ENCODE results near the gene RNF112.

RNF112 gene

GRCh38 chr17:19410875-19411620, at the start of gene RNF112:
Gene RNF112 (plus strand): TSS chr17:19411232. CDS start chr17:19411409, 177 bp downstream.
- DNase-seq: no peak

DNA sequence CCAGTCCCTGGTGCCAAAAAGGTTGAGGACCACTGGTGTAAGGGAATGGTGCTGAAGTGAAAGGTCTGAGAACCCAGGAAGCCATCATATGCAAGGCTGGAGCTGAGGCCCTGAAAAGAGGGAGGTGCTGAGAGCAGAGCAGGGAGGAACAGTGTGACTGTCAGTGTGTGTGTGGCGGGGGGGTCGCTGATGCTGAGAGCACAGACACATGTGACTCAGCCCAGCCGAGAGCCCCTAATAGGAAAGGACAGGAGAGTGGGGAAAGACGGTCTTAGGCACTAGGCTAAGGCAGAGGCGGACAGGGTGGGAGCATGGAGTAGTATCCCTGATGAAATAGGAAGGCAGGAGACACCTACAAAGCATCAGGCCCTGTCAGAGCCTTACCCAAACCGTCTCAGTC, 49.7 kb upstream of the RNF112 start:
- DNase-seq: no peak

DNA sequence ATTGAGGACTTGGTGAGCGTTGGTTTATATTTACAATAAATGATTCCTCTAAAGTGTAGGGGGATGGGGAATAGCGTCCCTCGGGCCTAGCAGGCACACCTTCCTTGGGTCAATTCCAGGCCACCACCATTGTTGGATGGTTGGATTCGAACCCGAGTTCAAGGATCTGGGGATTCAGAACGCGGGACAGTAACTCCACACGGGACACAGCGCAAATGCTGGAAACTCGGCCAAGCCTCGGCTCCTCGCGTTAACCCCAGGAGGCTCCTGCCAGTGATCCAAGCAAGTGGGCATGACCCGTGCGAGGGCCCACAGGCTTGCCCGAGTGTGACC, 49.1 kb upstream of the RNF112 start:
- DNase-seq: no peak

DNA sequence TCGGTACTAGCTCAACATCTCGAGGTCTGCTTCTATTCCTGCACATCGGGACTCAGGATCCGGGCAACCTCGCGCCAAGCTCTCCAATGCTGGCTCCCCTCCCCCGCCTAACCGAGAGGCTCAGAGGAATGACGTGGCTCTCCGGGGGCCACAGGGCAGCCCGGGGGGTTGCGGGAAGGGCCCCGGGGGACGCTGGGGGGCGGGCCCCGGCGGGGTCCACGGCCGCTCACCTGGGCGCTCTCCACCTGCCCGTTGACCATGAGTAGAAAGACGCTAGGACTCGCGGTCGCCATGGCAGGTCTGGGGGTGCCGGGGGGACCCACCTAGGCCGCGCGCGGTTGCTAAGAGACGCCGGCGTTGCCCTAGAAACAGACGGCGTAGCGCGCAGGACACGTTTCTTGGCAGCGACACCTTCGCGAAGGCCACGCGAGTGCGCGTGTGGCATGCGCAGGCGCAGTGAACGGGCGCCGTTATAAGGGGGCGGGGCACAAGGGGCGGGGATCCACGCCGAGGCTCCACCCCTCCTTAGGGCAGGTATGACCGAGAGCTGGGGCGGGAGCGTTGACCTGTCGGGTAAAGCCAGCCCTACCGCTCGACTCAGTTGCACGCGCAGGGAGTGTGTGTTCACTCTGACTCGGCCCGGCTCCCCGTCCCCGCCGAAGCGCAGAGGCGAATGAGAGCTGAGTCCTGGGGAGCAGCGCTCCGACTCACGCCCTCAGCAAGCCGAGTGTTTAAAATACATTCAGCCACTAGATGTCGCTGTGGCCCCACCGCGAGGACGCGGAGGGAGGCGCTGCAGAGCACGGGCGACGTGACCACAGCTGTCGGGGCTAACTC, 48.5 kb upstream of the RNF112 start, which contains the start of gene B9D1:
B9D1 (minus strand) TSS at position 447 of the 837 bp plus-strand sequence; CDS start at position 293, 154 bp downstream.
- DNase-seq: peak; percentile 95

GRCh38 chr17:19363114-19363438, 48.0 kb upstream of the RNF112 start:
- no peak for DNase-seq

- DNase-seq: no peak
Observed at GRCh38 chr17:19363460-19364035, 47.5 kb upstream of the RNF112 start.

DNA sequence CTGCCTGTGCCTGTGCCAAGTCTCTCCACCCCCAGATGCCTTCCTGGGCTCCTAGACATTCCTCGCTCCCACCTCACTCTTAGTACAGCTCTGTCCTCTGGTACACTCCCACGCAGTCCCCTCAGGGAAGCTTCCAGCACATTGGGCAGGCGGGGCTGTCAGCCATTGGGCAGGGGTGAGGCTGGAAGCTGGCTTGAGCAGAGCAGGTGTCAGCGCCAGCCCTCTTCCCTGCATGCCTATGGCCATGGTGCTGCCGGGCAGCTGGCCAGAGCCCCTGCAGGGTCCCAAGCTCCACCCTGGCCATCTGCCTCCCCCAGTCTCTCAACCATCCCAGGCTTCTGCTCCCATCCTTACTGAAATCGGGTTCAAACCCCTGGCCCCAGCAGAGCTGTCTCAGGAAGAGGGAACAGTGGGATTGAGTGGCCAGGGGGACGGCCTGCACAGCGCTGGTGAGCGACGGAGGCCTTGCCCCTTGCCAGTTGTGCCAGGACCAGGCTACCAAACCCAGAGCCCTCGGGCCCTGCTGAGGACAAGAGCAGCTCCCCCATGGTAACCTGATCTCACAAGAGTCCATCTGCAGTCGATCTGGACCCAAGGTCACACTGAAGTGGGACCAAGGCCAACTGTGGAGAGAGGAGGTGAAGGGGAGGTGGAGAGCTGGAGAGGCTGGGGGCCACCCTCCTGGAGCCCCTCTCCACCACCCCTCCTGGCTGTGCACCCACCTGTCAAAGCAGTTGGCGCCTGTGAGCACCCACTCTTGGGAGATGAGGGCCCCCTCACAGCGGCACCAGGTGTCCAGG, 46.1 kb upstream of the RNF112 start:
- DNase-seq: peak; percentile 63

- DNase-seq: no peak
Observed at GRCh38 chr17:19365499-19365817, 45.6 kb upstream of the RNF112 start.

- DNase-seq: no peak
Observed at GRCh38 chr17:19365833-19366636, 45.0 kb upstream of the RNF112 start.

DNA sequence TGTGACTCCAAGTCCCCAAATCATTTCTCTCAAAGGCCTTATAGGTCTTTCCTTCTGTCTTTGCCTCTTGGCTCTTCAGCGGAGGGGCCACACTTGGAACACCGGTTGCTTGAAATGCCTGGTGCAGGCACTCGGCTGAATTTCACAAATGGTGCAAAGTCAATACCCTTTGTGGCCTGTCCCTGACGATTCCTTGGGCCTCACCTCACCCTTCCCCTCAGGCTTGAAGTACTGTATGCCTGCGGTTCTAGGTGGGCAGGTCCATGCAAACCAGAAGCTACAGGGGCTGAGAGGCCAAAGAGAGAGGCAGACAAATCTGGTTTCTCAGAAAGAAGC, 44.4 kb upstream of the RNF112 start:
- DNase-seq: no peak

DNA sequence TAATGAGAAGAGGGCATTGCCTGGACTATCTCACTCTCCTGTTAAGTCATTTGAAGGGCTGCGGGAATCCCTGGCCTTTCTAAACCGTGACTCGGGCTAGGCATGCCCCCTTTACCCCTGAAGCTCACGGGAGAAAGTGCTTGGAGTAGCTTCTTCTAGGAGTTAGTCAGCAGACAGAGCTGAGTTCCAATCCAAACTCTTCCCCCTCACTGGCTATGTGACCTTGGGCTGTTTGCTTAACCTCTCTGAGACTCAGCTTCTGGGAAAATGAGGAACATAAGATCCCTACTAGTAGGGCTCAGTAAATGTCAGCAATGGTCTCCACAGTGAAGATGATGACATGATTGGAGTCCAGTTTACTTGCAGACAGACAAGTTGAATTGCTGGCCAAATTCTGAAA, 42.8 kb upstream of the RNF112 start:
- no peak for DNase-seq

GRCh38 chr17:19369107-19369778, 41.8 kb upstream of the RNF112 start:
- DNase-seq: no peak

DNA sequence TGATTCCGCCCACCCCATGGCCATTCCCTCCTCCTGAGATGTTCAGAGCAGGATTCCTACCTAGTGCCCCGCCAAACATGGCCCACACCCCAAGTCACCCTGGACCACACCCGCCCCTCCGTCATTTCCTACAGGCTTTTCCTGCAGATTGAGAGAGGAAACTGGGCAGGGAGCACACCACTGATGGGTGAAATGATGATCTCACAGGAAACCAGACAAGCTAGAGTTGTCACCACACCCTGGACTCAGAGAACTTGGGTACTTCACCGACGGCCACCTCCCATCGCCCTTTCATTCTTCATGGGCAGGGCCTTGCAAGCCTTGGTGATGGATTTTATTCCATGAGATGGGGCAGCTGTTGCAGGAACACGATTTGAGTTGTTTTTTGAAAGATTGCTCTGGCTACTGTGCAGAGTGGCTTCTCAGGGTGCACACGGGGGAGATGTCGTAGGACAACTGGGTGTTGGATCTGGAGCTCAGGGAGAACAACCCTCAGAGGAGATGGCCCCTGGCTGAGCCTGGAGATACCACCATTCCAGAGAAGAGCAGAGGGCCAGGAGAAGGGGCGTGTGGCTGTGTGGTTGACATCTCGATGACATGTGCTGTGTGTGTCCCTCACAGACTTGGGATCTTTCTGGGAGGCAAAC, 41.1 kb upstream of the RNF112 start:
- DNase-seq: no peak

GRCh38 chr17:19370493-19370960, 40.5 kb upstream of the RNF112 start:
- DNase-seq: peak; percentile 74

GRCh38 chr17:19371259-19372010, 39.6 kb upstream of the RNF112 start:
- DNase-seq: no peak

- DNase-seq: no peak
Observed at GRCh38 chr17:19372011-19372370, 39.0 kb upstream of the RNF112 start.

DNA sequence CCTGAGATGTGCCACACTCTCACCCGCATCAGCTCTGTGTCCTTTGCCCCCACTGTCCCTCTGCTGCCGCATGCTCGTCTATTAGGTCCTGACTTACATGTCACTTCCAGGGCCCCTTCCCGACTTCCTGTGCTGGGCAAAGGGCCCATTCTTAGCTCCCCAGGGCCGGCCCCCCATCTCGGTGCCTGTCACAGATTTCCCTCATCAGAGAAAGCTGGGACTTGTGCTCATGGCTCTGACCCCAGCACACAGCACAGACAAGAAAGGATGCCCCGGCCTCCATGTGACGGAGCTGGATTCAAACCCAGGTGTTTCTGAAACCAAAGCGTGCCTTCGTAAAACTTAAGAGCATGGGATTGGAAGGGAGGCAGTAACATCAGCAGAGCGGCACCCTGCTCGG, 38.6 kb upstream of the RNF112 start:
- DNase-seq: no peak

GRCh38 chr17:19372866-19373504, 38.0 kb upstream of the RNF112 start:
- no peak for DNase-seq

GRCh38 chr17:19374136-19374535, 36.9 kb upstream of the RNF112 start:
- DNase-seq: no peak

DNA sequence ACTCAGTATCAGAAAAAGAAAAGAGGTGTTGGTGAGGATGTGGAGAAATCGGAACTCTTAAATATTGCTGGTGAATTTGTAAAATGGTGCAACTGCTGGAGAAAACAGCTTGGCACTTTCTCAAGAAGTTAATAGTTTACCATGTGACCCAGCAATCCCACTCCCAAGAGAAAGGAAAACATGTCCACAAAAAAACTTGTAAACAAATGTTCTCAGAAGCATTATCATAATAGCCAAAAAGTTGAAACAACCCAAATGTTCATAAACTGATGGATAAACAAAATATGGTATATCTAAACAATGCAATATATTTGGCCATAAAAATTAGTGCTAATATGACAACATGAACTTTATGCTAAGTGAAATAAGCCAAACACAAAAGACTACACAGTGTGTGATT, 35.3 kb upstream of the RNF112 start:
- DNase-seq: no peak

Measured in SHP77 treated with DMSO at 0.1 percent for 48 hours (cell line).